H1 (cell line): ENCODE measurements around the gene MOCS1. TPM values are rescaled to one million over a fixed set of nuclear protein-coding genes. Genes with fewer than 3 reads are reported as not detected.

ENCODE experiments used
- CTCF ChIA-PET: fragments of 300-600 bp; sonication (Branson Sonifier 250); formaldehyde crosslinking; loops from one replicate; lab custom pipeline; 2021; ENCODE audit not compliant: partially characterized antibody; lab: Charles Lee
- POLR2A ChIA-PET: fragments of 300-600 bp; sonication (Branson Sonifier 250); formaldehyde crosslinking; loops from one replicate; lab custom pipeline; 2021; ENCODE audit warnings: inconsistent platforms; ENCODE audit not compliant: partially characterized antibody; lab: Charles Lee
- DNase-seq, 2 experiments: peaks; one replicate each; pipeline versions ENCODE4 v3.0.0 to v3.0.0-alpha.2; 2010 to 2022; ENCODE audit warnings: low spot score in 2 of 2, low read depth in 1 of 2, mixed read lengths in 1 of 2
- FAIRE-seq: peaks from 2 replicates; lab custom pipeline; 2011; peaks lifted over from hg19 to GRCh38; lab: Jason Lieb, UNC
- H2AFZ ChIP-seq: 2 replicates; pipeline ENCODE4 v1.8.1; 2012; ENCODE audit warnings: low read length, inconsistent platforms
- H2AK5ac ChIP-seq: 2 replicates; pipeline ENCODE4 v1.6.1; 2013; ENCODE audit warnings: low read depth, low read length
- H2BK120ac ChIP-seq: replicated peaks from 2 replicates; pipeline ENCODE3; 2013; ENCODE audit warnings: low read depth, low read length, inconsistent platforms
- H2BK12ac ChIP-seq: 2 replicates; pipeline ENCODE4 v1.6.1; 2013; ENCODE audit warnings: low read depth, low read length
- H2BK15ac ChIP-seq: 2 replicates; pipeline ENCODE4 v1.6.1; 2013; ENCODE audit warnings: low read length
- H2BK20ac ChIP-seq: 2 replicates; pipeline ENCODE4 v1.6.1; 2013; ENCODE audit warnings: low read length
- H2BK5ac ChIP-seq: 2 replicates; pipeline ENCODE4 v1.6.1; 2013; ENCODE audit warnings: low read depth, low read length
- H3K14ac ChIP-seq: 2 replicates; pipeline ENCODE4 v1.6.1; 2013; ENCODE audit warnings: inconsistent platforms; ENCODE audit not compliant: insufficient read length
- H3K18ac ChIP-seq: 2 replicates; pipeline ENCODE4 v1.6.1; 2013; ENCODE audit warnings: low read length; ENCODE audit errors: extremely low read depth
- H3K23ac ChIP-seq: 2 replicates; pipeline ENCODE4 v1.6.1; 2013; ENCODE audit warnings: inconsistent platforms; ENCODE audit not compliant: insufficient read length
- H3K23me2 ChIP-seq: 2 replicates; pipeline ENCODE4 v1.6.1; 2013; ENCODE audit warnings: low read depth, low read length
- H3K27ac ChIP-seq: 2 replicates; pipeline ENCODE4 v1.6.1; 2011; ENCODE audit warnings: low read depth, low read length, inconsistent platforms
- H3K27me3 ChIP-seq, 4 experiments: replicated peaks in 1 of 4; 1 replicate in 1 of 4; 2 replicates in 3 of 4; pipeline versions ENCODE4 v1.6.1 to v1.8.1; 2011 to 2013; ENCODE audit warnings: low read length in 3 of 4, mild to moderate bottlenecking in 3 of 4, inconsistent platforms in 2 of 4, mixed read lengths in 2 of 4, moderate library complexity in 1 of 4; ENCODE audit not compliant: control insufficient read depth in 3 of 4, insufficient read depth in 3 of 4; ENCODE audit errors: extremely low read depth in 1 of 4
- H3K36me3 ChIP-seq, 4 experiments: 2 replicates each; pipeline versions ENCODE4 v1.6.1 to v1.8.1; 2011 to 2013; ENCODE audit warnings: mild to moderate bottlenecking in 4 of 4, low read length in 3 of 4, moderate library complexity in 2 of 4, control low read depth in 1 of 4, inconsistent platforms in 1 of 4; ENCODE audit not compliant: insufficient read depth in 4 of 4, control insufficient read depth in 2 of 4
- H3K4ac ChIP-seq: replicated peaks from 2 replicates; pipeline ENCODE3; 2013; ENCODE audit warnings: low read length, low read depth, mixed read lengths, inconsistent platforms; ENCODE audit not compliant: insufficient read length
- H3K4me1 ChIP-seq, 4 experiments: replicated peaks in 1 of 4; 1 replicate in 1 of 4; 2 replicates in 3 of 4; pipeline versions ENCODE4 v1.6.1 to v1.8.1; 2011 to 2013; ENCODE audit warnings: low read length in 3 of 4, inconsistent platforms in 2 of 4, mixed read lengths in 1 of 4; ENCODE audit not compliant: insufficient read depth in 4 of 4, control insufficient read depth in 3 of 4
- H3K4me2 ChIP-seq, 2 experiments: 2 replicates each; pipeline versions ENCODE4 v1.6.1 to v1.8.1; 2011 to 2013; ENCODE audit warnings: low read depth in 2 of 2, low read length in 2 of 2, control low read depth in 1 of 2, inconsistent platforms in 1 of 2, mild to moderate bottlenecking in 1 of 2; ENCODE audit not compliant: insufficient read depth in 1 of 2
- H3K4me3 ChIP-seq, 4 experiments: fragments of 200-600, 300-600 bp in 1 of 4; sonication (generic), shearing (Covaris generic), sonication (Bioruptor Twin) in 1 of 4; 2 replicates each; pipeline versions ENCODE4 v1.5.1 to v1.8.1; 2011 to 2016; ENCODE audit warnings: low read length in 4 of 4, low read depth in 3 of 4, control low read depth in 2 of 4, inconsistent platforms in 2 of 4, mild to moderate bottlenecking in 2 of 4, mixed read lengths in 1 of 4, moderate library complexity in 1 of 4; ENCODE audit not compliant: insufficient read depth in 2 of 4; ENCODE audit errors: extremely low read depth in 1 of 4
- H3K56ac ChIP-seq: replicated peaks from 2 replicates; pipeline ENCODE3; 2013; ENCODE audit warnings: low read depth, mild to moderate bottlenecking, mixed read lengths, low read length, inconsistent platforms; ENCODE audit not compliant: insufficient read length
- H3K79me1 ChIP-seq: 2 replicates; pipeline ENCODE4 v1.6.1; 2013; ENCODE audit warnings: low read depth, low read length, control low read depth
- H3K79me2 ChIP-seq, 2 experiments: 2 replicates each; pipeline versions ENCODE4 v1.6.1 to v1.8.1; 2012 to 2013; ENCODE audit warnings: low read length in 2 of 2, mild to moderate bottlenecking in 2 of 2, inconsistent platforms in 1 of 2; ENCODE audit not compliant: insufficient read depth in 2 of 2, control insufficient read depth in 1 of 2
- H3K9ac ChIP-seq, 4 experiments: replicated peaks in 1 of 4; 1 replicate in 1 of 4; 2 replicates in 3 of 4; pipeline versions ENCODE4 v1.6.1 to v1.8.1; 2011 to 2013; ENCODE audit warnings: low read depth in 3 of 4, low read length in 3 of 4, control low read depth in 2 of 4, mild to moderate bottlenecking in 2 of 4, moderate library complexity in 2 of 4, inconsistent platforms in 1 of 4; ENCODE audit errors: extremely low read depth in 1 of 4
- H3K9me3 ChIP-seq, 2 experiments: 2 replicates each; pipeline versions ENCODE4 v1.6.1 to v1.8.1; 2012 to 2013; ENCODE audit warnings: mild to moderate bottlenecking in 2 of 2, moderate library complexity in 2 of 2, control low read depth in 1 of 2, inconsistent platforms in 1 of 2, low read depth in 1 of 2, low read length in 1 of 2, mixed read lengths in 1 of 2; ENCODE audit not compliant: insufficient read depth in 2 of 2
- H4K20me1 ChIP-seq, 2 experiments: replicated peaks in 1 of 2; 2 replicates each; pipeline versions ENCODE3 to v1.8.1; 2011 to 2013; ENCODE audit warnings: inconsistent platforms in 2 of 2, low read length in 2 of 2, mild to moderate bottlenecking in 1 of 2; ENCODE audit not compliant: insufficient read depth in 2 of 2, control insufficient read depth in 1 of 2
- H4K5ac ChIP-seq: 2 replicates; pipeline ENCODE4 v1.6.1; 2013; ENCODE audit warnings: low read length, low read depth, mixed read lengths, inconsistent platforms; ENCODE audit not compliant: insufficient read length
- H4K8ac ChIP-seq: 2 replicates; pipeline ENCODE4 v1.8.0; 2013; ENCODE audit warnings: mild to moderate bottlenecking, moderate library complexity, low read length, inconsistent platforms; ENCODE audit not compliant: insufficient read depth; ENCODE audit errors: extremely low read depth
- H4K91ac ChIP-seq: replicated peaks from 2 replicates; pipeline ENCODE3; 2013; ENCODE audit warnings: low read length, mixed read lengths, inconsistent platforms; ENCODE audit not compliant: insufficient read length
- RAD21 ChIP-seq, 2 experiments: IDR thresholded peaks in 1 of 2; conservative IDR thresholded peaks in 1 of 2; 2 replicates each; pipeline ENCODE4 v1.6.1; 2011; ENCODE audit warnings: low read depth in 2 of 2, low read length in 2 of 2, improper control_type of control experiment in 1 of 2, inconsistent platforms in 1 of 2, mild to moderate bottlenecking in 1 of 2, moderate library complexity in 1 of 2
- SRF ChIP-seq: IDR thresholded peaks from 2 replicates; pipeline ENCODE4 v1.6.1; 2011; ENCODE audit warnings: mild to moderate bottlenecking, low read depth, low read length, moderate library complexity
- SUZ12 ChIP-seq: fragments of 200-600 bp; sonication (generic); IDR thresholded peaks from 2 replicates; pipeline ENCODE4 v1.6.1; 2012; ENCODE audit warnings: mild to moderate bottlenecking, inconsistent platforms, low read length, moderate library complexity, mixed read lengths
- WGBS, 2 experiments: shearing (Covaris generic) in 1 of 2; methylation state at CpG; one replicate each; pipeline versions ENCODE4 v1.1.6 to v1.1.7; 2013 to 2015; ENCODE audit warnings: low lambda C conversion rate in 2 of 2, mixed read lengths in 2 of 2, inconsistent platforms in 1 of 2, low coverage in 1 of 2, missing lambda C conversion rate in 1 of 2; ENCODE audit not compliant: insufficient replicate concordance in 2 of 2, insufficient coverage in 1 of 2, insufficient read length in 1 of 2; ENCODE audit errors: extremely low coverage in 1 of 2, missing lambda C conversion rate in 1 of 2; 5-methylcytosine and 5-hydroxymethylcytosine counted together
- polyA plus RNA-seq, 7 experiments: library from polyadenylated mRNA; depleted of rRNA in 3 of 7; stranded (reverse) in 5 of 7; unstranded in 2 of 7; fragments of >200 nt in 5 of 7; fragments of 200-250 nt in 2 of 7; gene quantifications; 1 replicate in 5 of 7; 2 replicates in 1 of 7; 4 replicates in 1 of 7; pipeline versions ENCODE4 v1.2.1 to v1.2.3, GENCODE V29; 2011 to 2013; ENCODE audit warnings: missing spikeins in 2 of 7, mixed read lengths in 2 of 7
- total RNA-seq: library from RNA; stranded (reverse); fragmentation: NEBNext Ultra II Directional; extraction: Animal tissue kit (Norgen Biotek cat#: 25700); gene quantifications from 2 replicates; pipeline ENCODE4 v1.2.1, GENCODE V29; 2021
- TF ChIP-seq, protein P1 (sequence below), 3 experiments: IDR thresholded peaks; 1 replicate in 2 of 3; 2 replicates in 1 of 3; pipeline versions ENCODE4 v1.5.1 to v1.6.1; 2011; ENCODE audit warnings: low read length in 3 of 3, mild to moderate bottlenecking in 3 of 3, inconsistent platforms in 2 of 3, low read depth in 1 of 3, moderate library complexity in 1 of 3; ENCODE audit not compliant: insufficient read depth in 1 of 3; ENCODE audit errors: control extremely low read depth in 1 of 3

The MOCS1 gene
- total and polyA plus RNA-seq, 2 of the 8 experiments (the other 6 are each of a cell fraction or from before 2014, with no cell fraction given) = 13.4 to 19.7 TPM

DNA sequence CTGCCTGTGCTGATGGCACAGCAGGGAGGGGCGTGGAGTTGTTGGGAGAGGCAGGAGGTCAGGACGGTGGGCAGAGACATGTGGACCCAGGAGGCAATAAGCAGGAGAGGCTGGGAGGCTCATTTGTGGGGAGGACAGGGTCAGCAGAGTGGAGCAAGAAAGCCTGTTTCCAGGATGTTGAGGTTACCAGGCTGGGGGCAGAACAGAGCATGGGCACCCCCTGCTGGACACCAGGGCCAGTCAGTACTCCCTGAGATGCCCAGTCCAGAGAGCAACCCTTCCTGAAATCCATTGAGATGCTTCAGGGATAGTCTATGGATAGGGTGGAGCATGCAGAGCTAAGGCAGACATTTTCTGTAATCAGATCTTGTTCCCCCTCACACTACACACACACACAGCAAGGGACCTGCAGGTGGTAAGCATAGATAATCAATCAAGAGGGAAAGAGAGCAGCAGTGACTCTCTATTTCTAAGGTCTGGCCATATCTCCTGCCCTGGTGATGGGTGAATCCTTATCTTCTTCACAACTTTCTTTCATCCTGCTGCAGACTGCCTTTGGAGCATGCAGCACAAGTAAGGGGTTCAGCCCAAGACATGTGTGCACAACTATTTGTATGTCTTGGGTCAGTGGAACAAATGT is 41.7 kb downstream of the MOCS1 start:
- Histone ChIP-seq H2BK120ac (no peak overlapping the region), H2AK5ac (no peak overlapping the region), H3K18ac (no peak overlapping the region), H4K8ac (no peak overlapping the region), H4K20me1 (no peaks in the 10 kb centered on the region), H3K79me1 (no peaks in the 10 kb centered on the region), H2BK5ac (no peak overlapping the region)
- 50% methylated on average over 2 of the region's 2 CpGs; no CpG with 5 or more reads in 1 of the 2 experiments for WGBS, 2 experiments
- FAIRE-seq = peak; percentile 58
- CTCF ChIA-PET = interaction anchor here (0.6 to 12.0 kb wide), 23 partner anchors 13 to 529 kb away, joined by 3 to 135 read pairs (median 4); no protein-coding TSS in a partner anchor
- TF ChIP-seq, protein P1, sequence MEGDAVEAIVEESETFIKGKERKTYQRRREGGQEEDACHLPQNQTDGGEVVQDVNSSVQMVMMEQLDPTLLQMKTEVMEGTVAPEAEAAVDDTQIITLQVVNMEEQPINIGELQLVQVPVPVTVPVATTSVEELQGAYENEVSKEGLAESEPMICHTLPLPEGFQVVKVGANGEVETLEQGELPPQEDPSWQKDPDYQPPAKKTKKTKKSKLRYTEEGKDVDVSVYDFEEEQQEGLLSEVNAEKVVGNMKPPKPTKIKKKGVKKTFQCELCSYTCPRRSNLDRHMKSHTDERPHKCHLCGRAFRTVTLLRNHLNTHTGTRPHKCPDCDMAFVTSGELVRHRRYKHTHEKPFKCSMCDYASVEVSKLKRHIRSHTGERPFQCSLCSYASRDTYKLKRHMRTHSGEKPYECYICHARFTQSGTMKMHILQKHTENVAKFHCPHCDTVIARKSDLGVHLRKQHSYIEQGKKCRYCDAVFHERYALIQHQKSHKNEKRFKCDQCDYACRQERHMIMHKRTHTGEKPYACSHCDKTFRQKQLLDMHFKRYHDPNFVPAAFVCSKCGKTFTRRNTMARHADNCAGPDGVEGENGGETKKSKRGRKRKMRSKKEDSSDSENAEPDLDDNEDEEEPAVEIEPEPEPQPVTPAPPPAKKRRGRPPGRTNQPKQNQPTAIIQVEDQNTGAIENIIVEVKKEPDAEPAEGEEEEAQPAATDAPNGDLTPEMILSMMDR (IDR thresholded peaks at IDR 0.05; ENCODE audit: control extremely low read depth in 1 of 3, insufficient read depth in 1 of 3, low read depth in 1 of 3, low read length in 3 of 3) = peak; percentile 82 to 95 (median 91)
- TF ChIP-seq RAD21 (IDR thresholded peaks at IDR 0.05 in 1 of 2, conservative IDR thresholded peaks at IDR 0.05 in 1 of 2; ENCODE audit: low read depth in 2 of 2, low read length in 2 of 2) (peak; percentile 91 to 92), SUZ12 (no peak), SRF (no peak)
- TF ChIP-seq, all 59 proteins: peak for 2
- no peak overlapping the region for H3K27ac ChIP-seq
- H3K23ac ChIP-seq = no peak overlapping the region
- no peak overlapping the region for H3K4me3 ChIP-seq
- no peak overlapping the region for H2BK12ac ChIP-seq
- no peaks in the 10 kb centered on the region for H3K36me3 ChIP-seq
- no peaks in the 10 kb centered on the region for H3K27me3 ChIP-seq
- H4K91ac ChIP-seq = no peak overlapping the region
- H2AFZ ChIP-seq = no peak overlapping the region
- no peak overlapping the region for H3K4ac ChIP-seq
- no peak overlapping the region for H3K4me2 ChIP-seq
- no peak overlapping the region for H3K9ac ChIP-seq
- no peak overlapping the region for H2BK20ac ChIP-seq
- H3K79me2 ChIP-seq = no peaks in the 10 kb centered on the region
- H3K56ac ChIP-seq = no peak overlapping the region
- no peak overlapping the region for H2BK15ac ChIP-seq
- POLR2A ChIA-PET = no interaction called here
- no peaks in the 10 kb centered on the region for H3K9me3 ChIP-seq
- H3K14ac ChIP-seq = no peak overlapping the region
- no peaks in the 10 kb centered on the region for H3K23me2 ChIP-seq
- H4K5ac ChIP-seq = no peak overlapping the region
- peak; percentile 17 to 83 for DNase-seq
- H3K4me1 ChIP-seq = peaks cover 0 to 6% (median 2%) of the 10 kb centered on the region in 4 experiments; a peak in 2 of 7 replicates
